Hepatocyte (in vitro differentiated cells): ENCODE measurements around the gene MLYCD.

Experiments
- EZH2phosphoT487 ChIP-seq: fragments of 200-600 bp; sonication (generic); IDR thresholded peaks from one replicate; pipeline ENCODE4 v1.6.1; 2018; ENCODE audit warnings: antibody characterized with exemption, mild to moderate bottlenecking, low read depth, moderate library complexity; ENCODE audit not compliant: unreplicated experiment, severe bottlenecking
- TF ChIP-seq, protein P1 (sequence below): fragments of 200-600 bp; sonication (generic); IDR thresholded peaks from 2 replicates; pipeline ENCODE4 v1.5.1; 2016; ENCODE audit warnings: antibody characterized with exemption, mild to moderate bottlenecking; ENCODE audit not compliant: poor library complexity

DNA sequence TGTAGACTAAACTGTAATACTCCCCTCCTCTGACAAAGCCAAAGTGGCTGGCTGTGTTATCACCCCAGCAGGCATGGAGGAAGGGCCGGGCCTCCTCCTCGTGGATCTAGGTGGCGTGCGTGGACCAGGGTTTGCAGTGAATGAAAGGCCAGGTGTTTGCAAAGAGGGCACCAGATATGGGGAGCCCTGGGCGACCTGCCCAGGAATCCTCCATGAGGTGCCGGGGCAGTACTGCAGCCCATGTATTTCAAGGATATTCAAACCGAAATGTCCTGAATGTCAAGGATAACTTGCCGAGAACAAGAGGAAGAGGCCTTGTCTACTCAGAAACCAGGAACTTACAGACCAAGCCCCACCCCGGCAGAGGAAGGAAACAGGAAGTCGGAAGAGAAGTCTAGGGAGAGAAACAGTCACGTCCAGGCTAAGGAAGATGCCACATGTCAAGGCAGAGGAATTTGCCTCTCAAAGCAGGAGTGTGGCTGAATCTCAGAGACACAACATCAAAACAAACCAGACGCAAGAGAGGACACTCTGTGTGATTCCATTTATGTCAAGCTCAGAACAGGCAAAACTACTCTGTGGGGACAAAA, 40.4 kb downstream of the MLYCD start:
- TF ChIP-seq, protein P1, sequence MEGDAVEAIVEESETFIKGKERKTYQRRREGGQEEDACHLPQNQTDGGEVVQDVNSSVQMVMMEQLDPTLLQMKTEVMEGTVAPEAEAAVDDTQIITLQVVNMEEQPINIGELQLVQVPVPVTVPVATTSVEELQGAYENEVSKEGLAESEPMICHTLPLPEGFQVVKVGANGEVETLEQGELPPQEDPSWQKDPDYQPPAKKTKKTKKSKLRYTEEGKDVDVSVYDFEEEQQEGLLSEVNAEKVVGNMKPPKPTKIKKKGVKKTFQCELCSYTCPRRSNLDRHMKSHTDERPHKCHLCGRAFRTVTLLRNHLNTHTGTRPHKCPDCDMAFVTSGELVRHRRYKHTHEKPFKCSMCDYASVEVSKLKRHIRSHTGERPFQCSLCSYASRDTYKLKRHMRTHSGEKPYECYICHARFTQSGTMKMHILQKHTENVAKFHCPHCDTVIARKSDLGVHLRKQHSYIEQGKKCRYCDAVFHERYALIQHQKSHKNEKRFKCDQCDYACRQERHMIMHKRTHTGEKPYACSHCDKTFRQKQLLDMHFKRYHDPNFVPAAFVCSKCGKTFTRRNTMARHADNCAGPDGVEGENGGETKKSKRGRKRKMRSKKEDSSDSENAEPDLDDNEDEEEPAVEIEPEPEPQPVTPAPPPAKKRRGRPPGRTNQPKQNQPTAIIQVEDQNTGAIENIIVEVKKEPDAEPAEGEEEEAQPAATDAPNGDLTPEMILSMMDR = no peak
- no peak for TF ChIP-seq EZH2phosphoT487
